Measurements from ENCODE around the gene CD99L2.

Gene CD99L2

GRCh38 chrX:150935467-150935866, 37.0 kb upstream of the CD99L2 start:
- no peak overlapping the region for H3K4me3 ChIP-seq (ENCODE audit: control insufficient read depth, low read depth, low read length)
- DNase-seq (ENCODE audit: low read depth): peak; percentile 40
- TF ChIP-seq CTCF (conservative IDR thresholded peaks at IDR 0.05; ENCODE audit: control insufficient read depth, insufficient read depth, low read depth, low read length): no peak

GRCh38 chrX:150934453-150934852, 36.0 kb upstream of the CD99L2 start:
- DNase-seq (ENCODE audit: low read depth): peak; percentile 73
- no peak for TF ChIP-seq CTCF (conservative IDR thresholded peaks at IDR 0.05; ENCODE audit: control insufficient read depth, insufficient read depth, low read depth, low read length)
- no peak overlapping the region for H3K4me3 ChIP-seq (ENCODE audit: control insufficient read depth, low read depth, low read length)

GRCh38 chrX:150933945-150934350, 35.5 kb upstream of the CD99L2 start:
- DNase-seq (ENCODE audit: low read depth): no peak
- no peak for TF ChIP-seq CTCF (conservative IDR thresholded peaks at IDR 0.05; ENCODE audit: control insufficient read depth, insufficient read depth, low read depth, low read length)
- no peak overlapping the region for H3K4me3 ChIP-seq (ENCODE audit: control insufficient read depth, low read depth, low read length)

- H3K4me3 ChIP-seq (ENCODE audit: control insufficient read depth, low read depth, low read length): no peak overlapping the region
- DNase-seq (ENCODE audit: low read depth): no peak
- no peak for TF ChIP-seq CTCF (conservative IDR thresholded peaks at IDR 0.05; ENCODE audit: control insufficient read depth, insufficient read depth, low read depth, low read length)
These were observed 30.6 kb upstream of the CD99L2 start for GRCh38 chrX:150929058-150929457.

GRCh38 chrX:150926791-150927190, 28.3 kb upstream of the CD99L2 start:
- no peak for DNase-seq (ENCODE audit: low read depth)
- TF ChIP-seq CTCF (conservative IDR thresholded peaks at IDR 0.05; ENCODE audit: control insufficient read depth, insufficient read depth, low read depth, low read length): no peak
- H3K4me3 ChIP-seq (ENCODE audit: control insufficient read depth, low read depth, low read length): no peak overlapping the region

- DNase-seq (ENCODE audit: low read depth): no peak
- no peak overlapping the region for H3K4me3 ChIP-seq (ENCODE audit: control insufficient read depth, low read depth, low read length)
- TF ChIP-seq CTCF (conservative IDR thresholded peaks at IDR 0.05; ENCODE audit: control insufficient read depth, insufficient read depth, low read depth, low read length): no peak
These were observed 27.8 kb upstream of the CD99L2 start for GRCh38 chrX:150926304-150926703.

GRCh38 chrX:150919401-150919800, 20.9 kb upstream of the CD99L2 start:
- no peak for DNase-seq (ENCODE audit: low read depth)
- no peak for TF ChIP-seq CTCF (conservative IDR thresholded peaks at IDR 0.05; ENCODE audit: control insufficient read depth, insufficient read depth, low read depth, low read length)
- no peak overlapping the region for H3K4me3 ChIP-seq (ENCODE audit: control insufficient read depth, low read depth, low read length)
